Lower leg skin (tissue), 4 donors: Measurements from ENCODE around the gene FOXE1. TPM values are rescaled to one million over a fixed set of nuclear protein-coding genes. Genes with fewer than 3 reads are reported as not detected.

Experiments
- DNase-seq, 2 donors: peaks; one replicate each; pipeline ENCODE4 v3.0.0-alpha.2; 2019; ENCODE audit warnings: low spot score in 2 of 2
- H3K4me3 ChIP-seq: fragments of 200-600 bp; sonication (generic); 2 replicates; pipeline ENCODE4 v1.5.1; 2017; ENCODE audit warnings: mild to moderate bottlenecking, low read depth; ENCODE audit not compliant: poor library complexity, severe bottlenecking
- CTCF ChIP-seq, 3 donors: fragments of 450-650 bp; IDR thresholded peaks; one replicate each; pipeline ENCODE4 v1.5.1; 2016; ENCODE audit warnings: antibody characterized with exemption in 3 of 3, mild to moderate bottlenecking in 3 of 3, moderate library complexity in 2 of 3
- POLR2A ChIP-seq, 2 donors: fragments of 450-650 bp; IDR thresholded peaks; one replicate each; pipeline ENCODE4 v1.6.1; 2016 to 2017; ENCODE audit warnings: antibody characterized with exemption in 2 of 2, mild to moderate bottlenecking in 1 of 2, moderate library complexity in 1 of 2
- WGBS, 2 donors: methylation state at CpG; one replicate each; pipeline ENCODE4 v1.1.5; 2018; 5-methylcytosine and 5-hydroxymethylcytosine counted together
- intact Hi-C: fragments of 100-400 bp; cut with DNase I; formaldehyde crosslinking; loops from one replicate; pipeline ENCODE4 v1.15.0; 2023; ENCODE audit warnings: low total_unique reads
- total RNA-seq, 4 donors: library from RNA; depleted of rRNA; stranded (reverse); fragments of >200 nt; gene quantifications; one replicate each; pipeline ENCODE4 v1.1.0, GENCODE V29; 2016

FOXE1 gene
- total RNA-seq, 4 donors from 2014 or later: 0.27 to 2.9 (median 1.6) TPM

- no peak overlapping the region for H3K4me3 ChIP-seq
- intact Hi-C loops: no loop called here
- TF ChIP-seq POLR2A (IDR thresholded peaks at IDR 0.05): no peak
- TF ChIP-seq CTCF (IDR thresholded peaks at IDR 0.05): no peak
- no peak for DNase-seq
- WGBS, 2 donors: 80 to 83% methylated on average over 4 of the region's 4 CpGs
Measured at GRCh38 chr9:97880336-97880735, 27.3 kb downstream of the FOXE1 start.

GRCh38 chr9:97889941-97890887, 37.2 kb downstream of the FOXE1 start:
- no peak for DNase-seq
- no peak for TF ChIP-seq CTCF (IDR thresholded peaks at IDR 0.05)
- TF ChIP-seq POLR2A (IDR thresholded peaks at IDR 0.05): no peak
- H3K4me3 ChIP-seq: no peak overlapping the region
- WGBS, 2 donors: 63% methylated on average over 9 of the region's 9 CpGs
- intact Hi-C loops: no loop called here

DNA sequence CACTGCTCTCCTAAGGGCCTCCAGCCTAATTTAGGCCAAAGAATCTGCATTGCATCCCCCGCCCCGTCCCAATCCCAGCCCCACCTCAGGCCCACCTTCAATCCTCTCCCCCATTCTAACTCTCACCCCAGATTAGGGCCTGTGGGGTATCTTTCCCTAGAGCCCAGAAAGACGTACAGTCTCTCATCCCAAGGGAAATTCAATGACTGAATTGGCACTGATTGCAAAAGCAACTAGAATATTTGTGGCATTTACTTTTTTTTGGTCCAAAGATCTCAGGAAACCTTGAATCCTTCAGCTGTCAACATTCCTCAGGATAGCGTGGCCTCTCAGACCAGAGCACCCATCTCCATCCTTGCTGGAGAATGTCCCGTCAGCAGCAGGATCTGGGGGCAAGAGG, 38.7 kb downstream of the FOXE1 start:
- TF ChIP-seq POLR2A (IDR thresholded peaks at IDR 0.05) (no peak), CTCF (IDR thresholded peaks at IDR 0.05) (no peak)
- no peak for DNase-seq
- 84 to 92% methylated on average over 5 of the region's 5 CpGs for WGBS, 2 donors
- intact Hi-C loops: no loop called here
- H3K4me3 ChIP-seq: no peak overlapping the region

DNA sequence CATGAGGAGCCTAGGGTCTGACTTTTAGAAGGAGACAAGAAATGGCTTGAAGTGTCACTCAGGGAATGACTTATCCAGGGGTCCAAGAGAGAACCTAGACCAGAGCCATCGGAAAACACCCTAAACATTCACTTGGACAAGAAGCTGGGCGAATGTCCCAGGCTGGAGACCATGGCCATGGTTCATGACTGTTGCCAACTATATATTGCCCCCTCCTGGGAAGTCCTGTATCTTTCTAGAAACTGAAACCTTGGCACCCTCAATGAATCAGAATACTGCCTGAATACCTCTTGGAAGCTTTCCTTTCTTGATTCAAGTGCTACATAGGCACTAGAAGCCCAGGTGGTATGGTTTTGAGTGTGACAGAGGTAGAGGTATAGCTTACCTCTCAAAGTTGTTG, 39.4 kb downstream of the FOXE1 start:
- TF ChIP-seq POLR2A (IDR thresholded peaks at IDR 0.05) (no peak), CTCF (IDR thresholded peaks at IDR 0.05) (no peak)
- no peak overlapping the region for H3K4me3 ChIP-seq
- 91 to 97% methylated on average over 2 of the region's 2 CpGs for WGBS, 2 donors
- intact Hi-C loops: no loop called here
- no peak for DNase-seq

DNA sequence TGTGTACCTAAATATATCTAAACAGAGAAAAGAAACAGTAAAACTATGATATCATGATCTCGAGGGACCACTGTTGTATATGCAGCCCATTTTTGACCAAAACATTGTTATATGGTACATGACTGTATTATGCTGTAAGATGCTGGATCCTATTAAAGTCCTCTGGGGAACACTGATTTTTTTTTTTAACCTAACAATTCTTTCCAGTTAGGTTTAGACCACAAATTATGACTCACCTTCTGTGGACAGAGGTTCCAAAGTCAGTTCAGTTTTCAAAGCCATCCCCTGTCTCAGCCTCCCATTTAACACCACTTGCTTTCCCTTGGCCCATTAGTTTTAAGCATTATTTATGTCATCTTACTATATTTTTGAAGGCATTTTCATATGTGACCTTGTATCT, 42.2 kb downstream of the FOXE1 start:
- DNase-seq: no peak
- WGBS, 2 donors: 95 to 97% methylated on average over 1 of the region's 1 CpG
- H3K4me3 ChIP-seq: no peak overlapping the region
- TF ChIP-seq CTCF (IDR thresholded peaks at IDR 0.05) (no peak), POLR2A (IDR thresholded peaks at IDR 0.05) (no peak)
- intact Hi-C loops: no loop called here
